Right renal cortex interstitium (tissue), 3 donors: ENCODE results near the gene ACCSL. TPM values are rescaled to one million over a fixed set of nuclear protein-coding genes. Genes with fewer than 3 reads are reported as not detected.

Source experiments
- DNase-seq, 3 donors: peaks; one replicate each; pipeline ENCODE4 v3.0.0-alpha.2; 2013; ENCODE audit warnings: low read depth in 3 of 3, low spot score in 2 of 3
- polyA plus RNA-seq, 3 donors: library from polyadenylated mRNA; unstranded; fragments of 120-200 nt; gene quantifications; one replicate each; pipeline ENCODE4 v1.2.1, GENCODE V29; 2013; ENCODE audit not compliant: insufficient read length in 3 of 3

Gene ACCSL
- under 1 TPM in 1 of 3 donors, not detected in 2; 0.08 TPM for polyA plus RNA-seq

DNA sequence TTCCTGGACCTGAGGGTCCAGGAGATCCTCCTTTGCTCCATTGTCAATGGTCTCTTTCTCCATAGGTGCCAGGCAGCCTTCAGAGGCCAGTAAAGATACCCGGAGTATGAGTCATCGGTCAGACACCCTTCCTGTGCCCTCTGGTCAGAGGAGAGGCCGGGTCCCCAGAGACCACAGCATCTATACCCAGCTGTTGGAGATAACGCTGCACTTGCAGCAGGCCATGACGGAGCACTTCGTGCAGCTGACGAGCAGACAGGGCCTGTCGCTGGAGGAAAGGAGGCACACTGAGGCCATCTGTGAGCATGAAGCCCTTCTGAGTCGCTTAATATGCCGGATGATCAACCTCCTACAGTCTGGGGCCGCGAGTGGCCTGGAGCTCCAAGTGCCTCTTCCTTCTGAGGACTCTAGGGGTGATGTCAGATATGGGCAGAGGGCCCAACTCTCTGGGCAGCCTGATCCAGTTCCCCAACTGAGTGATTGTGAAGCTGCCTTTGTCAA lies at the start of gene ACCSL:
Gene ACCSL (plus strand): TSS at position 51 of the 501 bp plus-strand sequence. CDS start 56 bp downstream, at position 107.
- DNase-seq: no peak

DNA sequence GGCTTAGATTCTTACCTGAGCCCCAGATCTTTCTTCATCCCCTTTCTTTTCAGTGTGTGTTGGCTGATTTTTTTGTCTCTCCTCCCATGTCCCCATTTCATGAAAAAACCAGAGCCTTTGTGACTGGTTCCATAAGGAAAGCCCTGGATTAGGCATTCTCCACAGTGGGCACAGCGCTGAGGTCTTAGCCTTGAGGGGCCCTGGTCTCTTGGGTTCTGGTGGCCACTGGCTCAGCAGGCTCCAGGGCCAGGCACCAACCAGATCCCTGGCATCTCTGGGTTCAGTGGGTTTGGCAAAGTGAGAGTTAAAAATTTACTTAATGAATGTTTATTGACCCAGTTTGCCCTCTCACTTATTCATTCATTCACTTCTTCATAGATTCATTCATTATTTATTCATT lies 49.5 kb upstream of the ACCSL start:
- no peak for DNase-seq

DNA sequence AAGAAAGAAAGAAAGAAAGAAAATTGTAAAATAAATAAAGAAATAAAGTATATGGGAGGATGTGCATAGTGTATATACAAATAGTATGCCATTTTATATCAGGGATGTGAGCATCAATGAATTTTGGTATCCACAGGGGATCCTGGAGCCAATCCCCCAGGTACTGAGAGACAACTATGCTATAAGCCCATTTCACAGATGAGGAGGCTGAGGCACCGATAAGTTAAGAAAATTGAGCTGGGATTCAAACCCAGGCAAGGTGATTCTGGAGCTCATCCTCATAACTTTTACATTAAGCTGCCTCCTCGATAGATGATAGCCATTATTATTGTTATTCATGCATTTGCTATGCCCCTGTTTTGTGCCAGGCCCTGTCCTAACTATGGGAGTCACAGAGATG lies 47.0 kb upstream of the ACCSL start:
- DNase-seq: no peak

DNA sequence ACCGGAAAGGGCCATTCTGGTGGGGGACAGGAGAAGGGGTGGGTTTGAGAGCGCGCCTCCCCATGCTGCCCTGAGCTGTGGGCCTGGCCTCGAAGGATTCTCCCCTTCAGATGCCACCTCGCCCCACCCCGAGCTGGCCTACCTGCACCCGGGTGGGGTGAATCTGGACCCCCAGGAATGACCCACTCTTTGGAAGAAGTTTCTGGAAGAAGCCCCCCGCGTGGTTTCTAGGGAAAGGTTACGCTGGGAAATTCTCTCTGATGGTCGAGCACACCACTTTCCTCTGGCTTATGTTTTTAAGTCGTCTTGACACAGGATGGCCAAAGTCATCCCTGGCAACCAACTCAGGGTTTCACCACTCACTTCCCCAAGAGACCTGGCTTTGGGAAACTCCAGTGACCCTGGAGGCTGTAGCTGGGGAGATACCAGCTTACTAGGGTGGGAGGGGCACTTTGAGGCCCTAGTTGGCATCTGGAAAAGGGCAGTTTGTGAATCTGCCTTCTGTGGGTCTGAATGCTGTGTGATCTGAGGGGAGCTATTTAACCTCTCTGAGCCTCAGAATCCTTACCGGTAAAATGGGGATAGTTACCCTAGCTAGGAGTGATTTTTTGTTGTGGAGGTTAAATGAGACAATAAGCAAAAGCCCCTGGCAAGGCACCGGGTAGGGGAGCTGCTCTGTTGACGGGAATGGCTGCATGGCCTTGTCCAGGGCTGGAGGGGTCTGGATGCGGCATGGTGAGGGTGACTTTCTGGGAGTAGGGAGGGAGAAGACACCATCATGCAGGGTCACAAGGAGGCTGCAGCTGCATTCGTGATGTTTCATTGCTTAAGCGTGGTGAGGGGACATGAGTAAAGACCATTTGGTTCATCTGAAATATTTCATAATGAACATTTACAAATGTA lies 45.3 kb upstream of the ACCSL start:
- no peak for DNase-seq

DNA sequence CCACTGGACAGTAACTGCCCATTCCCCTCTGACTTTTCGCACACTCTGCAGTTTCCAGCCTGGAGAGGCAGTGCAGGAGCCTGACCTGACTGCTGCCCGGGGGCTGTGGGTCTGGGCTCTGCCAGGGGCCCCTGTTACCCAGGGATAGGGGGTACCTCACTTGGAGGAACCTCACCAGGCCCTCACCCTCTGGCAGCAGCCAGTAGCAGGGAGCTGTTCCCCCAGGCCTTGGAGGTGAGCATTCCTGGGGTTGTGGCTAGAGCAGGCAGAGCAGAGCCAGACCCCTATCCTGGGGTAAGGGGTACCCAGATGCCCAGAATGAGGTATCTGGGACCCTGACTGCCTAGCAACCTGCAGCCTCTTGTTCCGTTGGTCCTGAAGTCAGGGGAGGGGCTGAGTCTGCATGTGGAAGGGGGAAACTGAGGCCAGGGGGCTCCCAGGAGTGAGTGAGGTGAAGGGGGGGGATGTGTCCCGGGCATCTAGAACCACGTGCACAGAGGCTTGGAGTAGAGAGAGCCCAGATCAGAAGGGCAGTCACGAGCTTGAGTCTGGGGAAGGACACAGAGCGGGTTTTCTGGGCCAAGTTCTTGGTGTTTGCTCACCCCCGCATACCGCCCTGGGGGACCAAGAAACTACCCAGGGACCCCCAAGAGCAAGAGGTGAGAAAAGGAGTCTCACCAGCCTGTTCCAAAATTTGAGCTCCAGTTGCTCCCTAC lies 43.9 kb upstream of the ACCSL start:
- DNase-seq: no peak

DNA sequence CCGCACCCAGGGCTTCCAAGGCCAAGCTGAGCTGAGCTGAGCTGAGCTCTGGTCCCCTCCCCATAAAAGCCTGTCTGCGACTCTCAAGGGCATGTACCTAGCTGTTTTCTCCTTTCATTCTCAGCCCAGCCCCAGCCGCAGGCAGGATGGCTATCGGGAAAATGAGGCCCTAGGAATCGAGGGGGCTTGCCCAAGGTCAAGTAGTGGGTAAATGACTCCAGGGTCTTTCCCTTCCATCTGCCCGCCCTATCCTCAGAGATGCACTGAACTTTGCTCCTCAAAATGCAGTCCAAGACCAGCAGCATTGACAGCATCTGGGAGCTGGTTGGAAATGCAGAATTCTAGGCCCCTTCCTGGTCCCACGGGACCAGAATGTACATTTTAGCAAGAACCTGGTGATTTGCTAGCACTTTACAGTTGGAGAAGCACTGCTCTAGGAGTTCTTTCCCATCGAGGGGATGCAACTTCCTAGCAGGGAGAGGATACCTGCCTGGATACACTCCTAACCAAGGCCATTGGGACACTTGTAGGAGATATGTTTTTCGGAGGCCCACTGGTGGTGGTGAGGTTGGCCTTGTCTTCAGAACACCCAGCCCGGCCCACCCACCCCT lies 43.2 kb upstream of the ACCSL start:
- DNase-seq: no peak

DNA sequence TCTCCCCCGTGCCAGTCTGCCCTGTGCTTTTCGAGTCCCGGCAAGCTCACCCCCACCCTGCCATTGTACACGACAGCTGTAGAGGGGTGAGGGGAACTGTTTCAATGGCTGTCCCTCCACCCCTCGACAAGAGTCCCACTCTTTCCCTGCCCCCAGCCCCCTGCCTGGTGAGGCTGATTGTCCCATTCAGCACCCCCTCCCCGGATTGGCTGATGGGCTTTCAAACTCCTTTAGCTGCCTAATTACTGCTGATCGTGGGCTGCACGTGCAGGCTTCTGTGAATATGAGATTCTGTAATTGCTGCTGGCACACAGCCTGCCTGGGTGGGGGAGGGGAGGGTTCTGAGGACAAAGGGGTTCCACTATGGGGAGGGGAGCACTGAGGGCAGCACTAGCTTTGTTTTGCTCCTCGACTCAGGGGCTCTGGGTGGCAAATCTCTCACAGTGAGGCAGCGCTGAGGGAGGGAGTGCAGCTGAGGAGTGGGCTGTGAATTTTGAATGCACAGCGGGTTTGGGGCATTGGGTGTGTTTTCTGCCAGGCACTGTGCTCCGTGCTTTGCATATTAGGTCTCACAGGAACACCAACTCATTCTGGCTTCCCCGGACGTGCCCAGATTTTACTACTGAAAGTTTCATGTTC lies 42.6 kb upstream of the ACCSL start:
- DNase-seq: no peak

DNA sequence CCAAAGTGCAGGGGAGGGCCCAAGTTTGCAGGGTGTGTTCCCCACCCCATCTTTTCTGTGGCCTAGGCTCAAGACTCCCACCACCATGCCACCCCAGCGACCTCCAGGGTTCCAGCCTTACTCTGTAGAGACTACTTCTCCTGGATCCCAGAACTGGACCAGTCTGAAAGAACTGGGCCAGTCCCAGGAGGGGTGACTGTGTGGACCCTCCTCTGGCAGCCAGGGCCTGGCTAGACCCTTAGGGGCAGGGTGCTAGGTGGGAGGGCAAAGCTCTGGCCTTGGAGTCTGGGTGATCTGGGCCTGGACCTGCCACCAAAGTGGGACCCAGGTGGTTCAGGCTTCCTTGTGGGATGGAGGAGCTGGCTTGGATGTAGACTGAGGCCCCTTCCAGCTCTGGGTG lies 41.8 kb upstream of the ACCSL start:
- DNase-seq: no peak

DNA sequence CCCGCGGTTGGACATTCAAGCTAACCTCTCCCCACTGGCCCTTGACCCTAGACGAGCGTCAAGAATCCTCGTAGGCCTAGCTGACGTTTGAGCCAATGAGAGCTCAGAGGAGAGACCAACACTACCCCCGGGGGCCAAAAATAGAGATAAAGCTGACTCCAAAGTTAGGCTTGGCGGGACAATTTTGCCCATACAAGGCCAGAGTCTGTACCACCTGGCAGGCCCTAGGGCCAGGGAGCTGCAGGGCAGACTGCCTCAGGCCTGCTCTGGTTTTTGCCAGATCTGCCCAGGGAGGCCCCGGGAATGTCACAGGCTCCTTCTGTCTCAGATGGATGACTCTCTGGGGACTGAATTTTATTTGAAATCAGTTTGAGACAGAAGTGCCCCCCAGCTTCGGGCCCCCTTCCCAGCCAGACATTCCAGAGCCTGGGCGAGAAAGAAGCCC lies 40.8 kb upstream of the ACCSL start:
- DNase-seq: no peak

DNA sequence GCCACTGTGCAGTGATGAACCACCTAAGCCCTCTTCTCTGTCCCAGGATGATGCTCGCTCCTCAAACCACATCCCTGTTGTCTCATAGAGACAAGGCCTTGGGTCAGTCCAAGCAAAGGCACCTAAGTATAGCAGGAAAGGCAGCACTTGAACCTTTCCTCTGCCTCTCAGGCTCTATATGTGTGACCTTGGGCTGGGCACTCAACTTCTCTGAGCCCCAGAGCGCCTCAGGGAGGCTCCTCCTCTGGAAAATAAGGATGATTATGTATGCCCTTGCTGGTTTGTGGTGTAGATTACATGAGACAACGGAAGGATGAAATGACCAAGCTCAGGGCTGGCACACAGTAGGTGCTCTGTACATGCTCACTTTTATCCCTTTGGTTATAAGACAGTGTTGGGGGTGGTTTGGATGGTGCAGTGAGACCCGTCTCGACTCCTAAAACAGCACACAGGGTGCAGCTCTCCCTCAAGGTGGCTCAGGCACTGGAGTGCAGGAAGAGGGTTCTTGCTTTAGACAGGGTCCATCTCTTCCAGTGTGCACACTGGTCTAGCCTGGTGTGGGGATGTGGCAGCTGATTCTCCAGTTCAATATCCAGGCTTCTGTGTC lies 40.2 kb upstream of the ACCSL start:
- DNase-seq: no peak

DNA sequence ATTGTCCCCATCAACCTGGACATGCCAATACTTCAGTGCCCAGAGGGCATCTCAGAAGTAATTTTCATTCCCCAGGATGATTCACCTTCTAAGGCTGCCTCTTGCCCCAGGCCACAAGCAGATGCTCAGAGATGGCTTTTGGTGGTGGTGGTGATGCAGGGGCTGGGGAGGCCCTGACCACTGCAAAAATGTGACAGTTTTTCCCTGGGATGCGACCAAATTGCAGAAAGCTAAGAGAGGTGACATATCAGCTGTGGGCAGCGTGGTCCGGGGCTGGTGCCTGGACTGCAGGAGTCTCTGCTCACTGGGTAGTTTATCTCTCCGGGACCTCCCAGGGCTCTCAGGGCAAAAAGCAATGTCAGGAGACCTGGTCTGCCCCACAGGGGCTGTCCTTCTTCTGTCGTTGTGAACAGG lies 39.7 kb upstream of the ACCSL start:
- no peak for DNase-seq

DNA sequence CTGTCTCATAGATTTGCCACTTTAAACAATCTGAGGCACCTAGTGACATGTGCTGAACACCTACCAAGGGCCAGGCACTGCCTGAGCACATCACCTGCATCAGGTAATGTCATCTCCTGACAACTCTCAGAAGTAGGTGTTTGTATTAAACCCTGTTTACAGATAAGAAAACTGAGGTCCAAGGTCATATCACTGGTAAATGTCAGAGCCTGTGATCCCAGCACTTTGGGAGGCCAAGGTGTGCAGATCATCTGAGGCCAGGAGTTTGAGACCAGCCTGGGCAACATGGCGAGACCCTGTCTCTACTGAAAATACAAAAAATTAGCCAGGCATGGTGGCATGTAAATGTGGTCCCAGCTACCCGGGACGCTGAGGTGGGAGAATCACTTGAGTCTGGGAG lies 39.1 kb upstream of the ACCSL start:
- DNase-seq: no peak

DNA sequence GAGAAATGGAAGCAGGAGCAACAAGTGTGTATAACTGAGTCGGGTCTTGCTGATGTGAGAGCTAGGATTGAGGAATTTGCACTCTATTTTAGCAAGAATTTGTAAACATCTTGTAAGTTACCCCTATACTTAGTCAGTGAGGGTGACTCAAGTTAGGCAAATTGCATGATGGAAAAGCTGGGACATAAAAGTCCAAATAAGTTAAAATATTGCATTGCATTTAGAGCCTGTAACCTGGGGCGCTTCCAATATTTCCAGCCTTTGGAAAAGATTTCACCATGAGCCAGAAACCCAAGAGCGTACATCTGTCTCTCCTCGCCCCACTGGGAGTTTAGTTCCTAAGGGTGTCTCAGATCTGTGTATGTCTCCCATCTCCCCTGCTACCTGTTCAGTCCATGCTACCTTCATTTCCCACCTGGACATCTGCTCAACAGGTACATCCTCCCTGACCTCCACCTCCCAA lies 37.0 kb upstream of the ACCSL start:
- DNase-seq: no peak

DNA sequence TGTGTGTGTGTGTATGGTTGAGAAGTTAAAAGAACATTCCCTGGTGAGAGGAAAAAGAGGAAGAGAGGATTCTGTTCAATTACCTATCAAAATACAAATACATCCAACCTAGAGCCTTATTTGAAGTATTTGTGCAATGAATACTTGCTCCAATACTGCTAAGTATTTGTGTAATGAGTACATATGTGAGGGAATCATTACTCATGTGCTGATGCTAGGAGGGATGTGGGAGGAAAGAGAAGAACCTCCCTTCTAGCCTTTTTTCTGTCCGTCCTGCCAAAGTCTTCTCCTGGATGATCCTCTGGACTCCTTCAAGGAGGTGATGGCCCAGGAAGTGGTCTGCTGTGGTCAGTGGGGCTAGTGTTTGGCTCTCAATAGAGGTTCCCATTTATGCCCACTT lies 36.0 kb upstream of the ACCSL start:
- no peak for DNase-seq

DNA sequence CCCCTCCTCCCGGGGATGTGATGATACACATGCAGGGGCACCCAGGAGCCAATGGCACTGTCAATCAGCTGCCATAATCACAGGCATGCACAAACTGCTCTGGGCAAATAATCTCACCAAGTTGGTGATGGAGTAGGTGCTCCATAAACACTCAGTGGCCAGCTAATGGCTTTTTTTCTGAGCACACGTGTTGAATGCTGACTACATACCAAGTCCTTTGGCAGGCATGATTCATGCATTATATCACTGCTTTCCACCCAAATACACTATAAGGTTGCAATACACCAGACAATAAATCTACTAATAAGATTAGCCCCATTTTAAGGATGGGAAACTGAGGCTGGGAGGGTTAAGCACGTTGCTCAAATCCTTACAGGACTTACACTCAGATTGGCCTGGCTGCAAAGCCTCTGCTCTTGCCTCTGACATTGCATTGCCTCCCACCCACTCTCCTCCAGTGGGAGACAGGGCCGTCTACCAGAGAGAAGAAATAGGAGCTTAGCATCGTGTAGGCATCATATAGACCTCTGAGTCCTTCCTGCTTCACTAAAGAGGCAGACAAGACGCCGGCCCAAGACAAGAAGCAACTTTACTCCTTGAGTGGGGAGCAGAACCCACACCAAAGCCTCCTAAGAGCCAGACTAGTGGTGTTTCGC lies 32.7 kb upstream of the ACCSL start:
- no peak for DNase-seq

DNA sequence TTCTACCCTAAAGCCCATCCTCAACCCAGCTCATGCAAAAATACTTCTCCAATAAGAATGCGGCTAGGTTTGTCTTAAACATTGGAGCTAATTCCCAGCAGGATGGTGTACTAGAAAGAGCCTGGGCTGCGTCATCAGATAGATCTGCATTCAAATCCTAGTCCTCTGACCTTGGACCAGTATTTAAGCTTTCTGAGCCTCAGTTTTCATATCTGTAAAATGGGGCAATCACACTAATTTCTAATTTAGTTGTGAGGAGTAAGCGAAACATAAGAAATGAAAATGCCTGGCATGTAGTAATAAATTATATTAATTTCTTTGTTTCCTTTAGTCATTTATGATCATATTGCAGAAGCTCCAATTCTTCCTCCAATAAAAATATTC lies 32.2 kb upstream of the ACCSL start:
- no peak for DNase-seq

DNA sequence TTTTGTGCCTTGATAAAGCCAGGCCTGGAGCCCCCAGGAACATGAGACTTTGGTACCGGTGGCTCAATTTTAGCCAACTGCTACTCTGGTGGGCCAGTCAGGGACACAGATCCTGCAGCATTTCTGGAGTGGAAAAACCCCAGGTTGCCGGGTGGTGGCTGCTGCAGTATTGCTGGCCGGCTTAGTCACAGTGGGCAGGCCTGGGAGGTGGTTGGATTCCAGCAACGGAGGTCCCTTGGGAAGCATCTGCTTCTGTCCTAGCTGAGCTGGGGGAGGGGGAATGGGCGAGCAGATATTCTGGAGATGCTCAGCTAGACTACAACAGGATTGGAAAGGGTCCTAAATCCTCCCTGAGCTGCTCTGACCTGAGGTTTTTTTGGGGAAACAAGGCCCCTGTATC lies 31.6 kb upstream of the ACCSL start:
- no peak for DNase-seq

DNA sequence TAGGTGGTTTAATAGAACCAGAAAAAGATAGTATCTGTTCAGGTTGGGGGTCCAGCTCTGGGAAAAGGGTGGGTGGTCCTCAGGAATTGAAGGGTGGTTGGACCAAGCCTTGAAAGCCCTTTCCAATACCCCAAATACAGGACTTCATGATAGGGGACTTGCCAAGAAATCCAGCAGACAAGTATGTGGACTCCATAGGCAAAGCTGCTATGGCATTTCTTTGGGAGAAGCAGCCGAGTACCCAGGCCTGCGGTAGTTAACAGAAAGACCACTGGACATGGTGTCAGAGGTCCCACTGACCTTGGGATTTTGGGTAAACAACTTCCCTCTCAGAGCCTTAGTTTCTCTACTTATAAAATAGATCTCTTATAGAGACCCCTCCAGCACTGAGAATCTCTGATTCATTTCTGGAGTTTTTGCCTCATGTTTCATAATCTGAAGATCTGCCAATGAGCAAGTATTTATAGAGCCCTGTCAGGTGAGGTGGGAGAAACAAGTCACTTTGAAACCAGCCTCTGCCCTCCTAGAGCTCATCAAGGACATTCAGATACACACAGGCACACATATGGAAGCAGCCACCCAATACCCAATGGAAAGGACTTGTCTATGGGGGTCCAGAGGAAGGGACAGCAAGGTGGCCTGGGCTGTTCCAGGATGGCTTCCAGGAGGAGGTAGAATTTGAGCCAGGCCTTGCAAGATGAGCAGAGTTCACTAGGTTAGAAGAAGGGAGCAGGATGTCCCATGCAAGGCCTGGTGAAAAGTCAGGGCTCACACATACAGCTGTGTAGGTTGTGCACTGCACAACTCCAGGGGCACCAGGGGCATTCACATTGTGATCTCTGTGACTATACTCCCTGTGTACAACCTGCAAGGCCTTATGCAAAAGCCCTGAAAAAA lies 31.0 kb upstream of the ACCSL start:
- DNase-seq: no peak
